ENCODE results near the gene N4BP3. TPM values are rescaled to one million over a fixed set of nuclear protein-coding genes. Genes with fewer than 3 reads are reported as not detected.

The N4BP3 gene
- total and polyA plus RNA-seq, 2 of the 13 experiments (the other 11 are each of a cell fraction or from before 2014, with no cell fraction given) = 0.13 TPM; not detected in 1

- TF ChIP-seq, protein P1, sequence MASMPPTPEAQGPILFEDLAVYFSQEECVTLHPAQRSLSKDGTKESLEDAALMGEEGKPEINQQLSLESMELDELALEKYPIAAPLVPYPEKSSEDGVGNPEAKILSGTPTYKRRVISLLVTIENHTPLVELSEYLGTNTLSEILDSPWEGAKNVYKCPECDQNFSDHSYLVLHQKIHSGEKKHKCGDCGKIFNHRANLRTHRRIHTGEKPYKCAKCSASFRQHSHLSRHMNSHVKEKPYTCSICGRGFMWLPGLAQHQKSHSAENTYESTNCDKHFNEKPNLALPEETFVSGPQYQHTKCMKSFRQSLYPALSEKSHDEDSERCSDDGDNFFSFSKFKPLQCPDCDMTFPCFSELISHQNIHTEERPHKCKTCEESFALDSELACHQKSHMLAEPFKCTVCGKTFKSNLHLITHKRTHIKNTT (CRISPR knock-in tag; IDR thresholded peaks at IDR 0.05) = no peak
- TF ChIP-seq HNF4A (CRISPR knock-in tag; IDR thresholded peaks at IDR 0.05) (no peak), AFF4 (CRISPR knock-in tag; IDR thresholded peaks at IDR 0.05) (no peak), PTBP1 (IDR thresholded peaks at IDR 0.05; ENCODE audit: low read depth, low read length, poor library complexity, severe bottlenecking) (no peak), ZNF761 (CRISPR knock-in tag; conservative IDR thresholded peaks at IDR 0.05) (0 out of 2 replicates have a peak, but pooled peaks have one; percentile 62), TRIM24 (CRISPR knock-in tag; IDR thresholded peaks at IDR 0.05) (no peak), ZNF329 (CRISPR knock-in tag; IDR thresholded peaks at IDR 0.05; ENCODE audit: low read depth) (peak; percentile 79; the same call in 1 of the 2 replicates), ZKSCAN8 (CRISPR knock-in tag; IDR thresholded peaks at IDR 0.05; ENCODE audit: borderline replicate concordance) (no peak), SRSF9 (IDR thresholded peaks at IDR 0.05; ENCODE audit: borderline replicate concordance, insufficient read depth, low read depth, low read length, poor library complexity, severe bottlenecking) (no peak), SALL1 (CRISPR knock-in tag; IDR thresholded peaks at IDR 0.05) (peak; percentile 57; the same call in 1 of the 2 replicates), JUND (CRISPR knock-in tag; IDR thresholded peaks at IDR 0.05) (no peak), RCOR2 (CRISPR knock-in tag; IDR thresholded peaks at IDR 0.05) (no peak), AHR (CRISPR knock-in tag; IDR thresholded peaks at IDR 0.05) (no peak), ZNF451 (CRISPR knock-in tag; IDR thresholded peaks at IDR 0.05) (0 out of 2 replicates have a peak, but pooled peaks have one; percentile 37), THAP7 (CRISPR knock-in tag; IDR thresholded peaks at IDR 0.05) (peak; percentile 53; the same call in 1 of the 2 replicates), ZBTB38 (CRISPR knock-in tag; IDR thresholded peaks at IDR 0.05) (no peak), SP1 (IDR thresholded peaks at IDR 0.05) (no peak), SP1 (CRISPR knock-in tag; IDR thresholded peaks at IDR 0.05) (peak; percentile 56; the same call in 1 of the 2 replicates)
- TF ChIP-seq, protein P2, sequence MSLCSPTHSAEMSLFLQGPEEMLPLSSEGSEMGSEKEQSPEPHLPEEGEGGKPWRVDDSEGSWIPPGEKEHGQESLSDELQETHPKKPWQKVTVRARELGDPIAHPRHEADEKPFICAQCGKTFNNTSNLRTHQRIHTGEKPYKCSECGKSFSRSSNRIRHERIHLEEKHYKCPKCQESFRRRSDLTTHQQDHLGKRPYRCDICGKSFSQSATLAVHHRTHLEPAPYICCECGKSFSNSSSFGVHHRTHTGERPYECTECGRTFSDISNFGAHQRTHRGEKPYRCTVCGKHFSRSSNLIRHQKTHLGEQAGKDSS (CRISPR knock-in tag; IDR thresholded peaks at IDR 0.05; ENCODE audit: borderline replicate concordance, low read depth) = peak; percentile 88
- TF ChIP-seq, protein P3, sequence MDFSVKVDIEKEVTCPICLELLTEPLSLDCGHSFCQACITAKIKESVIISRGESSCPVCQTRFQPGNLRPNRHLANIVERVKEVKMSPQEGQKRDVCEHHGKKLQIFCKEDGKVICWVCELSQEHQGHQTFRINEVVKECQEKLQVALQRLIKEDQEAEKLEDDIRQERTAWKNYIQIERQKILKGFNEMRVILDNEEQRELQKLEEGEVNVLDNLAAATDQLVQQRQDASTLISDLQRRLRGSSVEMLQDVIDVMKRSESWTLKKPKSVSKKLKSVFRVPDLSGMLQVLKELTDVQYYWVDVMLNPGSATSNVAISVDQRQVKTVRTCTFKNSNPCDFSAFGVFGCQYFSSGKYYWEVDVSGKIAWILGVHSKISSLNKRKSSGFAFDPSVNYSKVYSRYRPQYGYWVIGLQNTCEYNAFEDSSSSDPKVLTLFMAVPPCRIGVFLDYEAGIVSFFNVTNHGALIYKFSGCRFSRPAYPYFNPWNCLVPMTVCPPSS (IDR thresholded peaks at IDR 0.05) = no peak
Observed at GRCh38 chr5:178130576-178131445, 17.5 kb downstream of the N4BP3 start, which contains the start of gene RMND5B (continued).
